Hippocampal formation (tissue), 2 donors: ENCODE results near the gene SLC10A6.

Experiments used
- DNase-seq, 2 donors: peaks; one replicate each; lab custom pipeline; 2025; lab: John Stamatoyannopoulos, UW

The SLC10A6 gene

GRCh38 chr4:86778175-86778574, 71.0 kb downstream of the SLC10A6 start:
- DNase-seq: no peak

- DNase-seq: no peak
Observed at GRCh38 chr4:86775061-86775460, 74.1 kb downstream of the SLC10A6 start.
